Smooth muscle cell (in vitro differentiated cells): ENCODE data around the gene MST1R. TPM values are rescaled to one million over a fixed set of nuclear protein-coding genes. Genes with fewer than 3 reads are reported as not detected.
"Not testable (repeated sequence)": the region's sequence is repeated elsewhere in the genome, so short reads cannot be mapped to it uniquely, and the experiment has no call there.

Experiments
- DNase-seq: peaks from one replicate; lab custom pipeline; 2025; ENCODE audit not compliant: unreplicated experiment; lab: John Stamatoyannopoulos, UW
- H2AFZ ChIP-seq: fragments of 200-600 bp; sonication (generic); 2 replicates; pipeline ENCODE4 v1.6.0; 2016; ENCODE audit warnings: antibody characterized with exemption, low read depth, mild to moderate bottlenecking
- H3F3A ChIP-seq: fragments of 200-600 bp; sonication (generic); 2 replicates; pipeline ENCODE4 v1.6.0; 2017; ENCODE audit warnings: antibody characterized with exemption, low read depth
- H3K27ac ChIP-seq: fragments of 200-600 bp; sonication (generic); 2 replicates; pipeline ENCODE4 v1.5.1; 2016; ENCODE audit warnings: low read depth, mild to moderate bottlenecking
- H3K27me3 ChIP-seq: fragments of 200-600 bp; sonication (generic); 2 replicates; pipeline ENCODE4 v1.6.1; 2016; ENCODE audit warnings: low read depth, mild to moderate bottlenecking
- H3K36me3 ChIP-seq: fragments of 200-600 bp; sonication (generic); 2 replicates; pipeline ENCODE4 v1.5.1; 2016; ENCODE audit warnings: low read depth
- H3K4me1 ChIP-seq: fragments of 200-600 bp; sonication (generic); 2 replicates; pipeline ENCODE4 v1.5.1; 2016; ENCODE audit warnings: low read depth
- H3K4me2 ChIP-seq: fragments of 200-600 bp; sonication (generic); 2 replicates; pipeline ENCODE4 v1.6.0; 2016; ENCODE audit warnings: mild to moderate bottlenecking
- H3K4me3 ChIP-seq: fragments of 200-600 bp; sonication (generic); 2 replicates; pipeline ENCODE4 v1.5.1; 2016; ENCODE audit warnings: mild to moderate bottlenecking
- H3K79me2 ChIP-seq: fragments of 200-600 bp; sonication (generic); 2 replicates; pipeline ENCODE4 v1.6.0; 2016; ENCODE audit warnings: low read depth, mild to moderate bottlenecking
- H3K9ac ChIP-seq: fragments of 200-600 bp; sonication (generic); 2 replicates; pipeline ENCODE4 v1.6.0; 2016; ENCODE audit warnings: low read depth
- H3K9me3 ChIP-seq: fragments of 200-600 bp; sonication (generic); replicated peaks from 2 replicates; pipeline ENCODE4 v1.5.1; 2016; ENCODE audit warnings: low read depth
- H4K20me1 ChIP-seq: fragments of 200-600 bp; sonication (generic); 2 replicates; pipeline ENCODE4 v1.6.0; 2016; ENCODE audit warnings: low read depth
- WGBS: methylation state at CpG from one replicate; pipeline ENCODE4 v1.1.7; 2016; ENCODE audit warnings: low lambda C conversion rate; 5-methylcytosine and 5-hydroxymethylcytosine counted together
- polyA plus RNA-seq: library from polyadenylated mRNA; unstranded; fragments of >200 nt; fragmentation: Nextera tagmentation; extraction: Ambion mirVana; gene quantifications from 2 replicates; pipeline ENCODE4 v1.2.1, GENCODE V29; 2016
- total RNA-seq: library from RNA; depleted of rRNA; stranded (reverse); fragments of >200 nt; gene quantifications from 2 replicates; pipeline ENCODE4 v1.2.3, GENCODE V29; 2014
- TF ChIP-seq, protein P1 (sequence below): fragments of 200-600 bp; sonication (generic); IDR thresholded peaks from 2 replicates; pipeline ENCODE4 v1.5.1; 2017; ENCODE audit warnings: borderline replicate concordance, mild to moderate bottlenecking, antibody characterized with exemption; ENCODE audit not compliant: insufficient read depth, poor library complexity, severe bottlenecking

Gene MST1R
- total and polyA plus RNA-seq, 2 experiments from 2014 or later: 0.59 to 0.63 TPM

DNA sequence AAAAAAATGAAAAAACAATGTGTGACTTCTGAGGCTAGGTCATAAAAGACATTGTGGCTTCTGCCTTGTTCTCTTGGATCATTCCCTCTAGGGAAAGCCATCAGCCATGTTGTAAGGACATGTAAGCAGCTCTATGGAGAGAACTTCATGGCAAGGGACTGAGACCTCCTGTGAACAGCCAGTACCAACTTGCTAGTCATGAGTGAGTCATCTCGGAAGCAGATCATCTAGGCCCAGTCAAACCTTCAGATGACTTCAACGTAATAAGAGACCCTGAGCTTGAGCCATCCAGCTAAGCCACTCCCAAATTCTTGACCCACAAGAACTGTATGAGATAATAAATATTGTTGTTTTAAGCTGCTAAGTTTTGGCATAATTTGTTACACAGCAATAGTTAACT lies 21.0 kb upstream of the MST1R start:
- H3K4me3 ChIP-seq: no peak overlapping the region
- no peaks in the 10 kb centered on the region for H3K79me2 ChIP-seq
- no peaks in the 10 kb centered on the region for H3K4me1 ChIP-seq
- H3K27ac ChIP-seq: no peak overlapping the region
- no peaks in the 10 kb centered on the region for H3K27me3 ChIP-seq
- no peaks in the 10 kb centered on the region for H3F3A ChIP-seq
- no peak overlapping the region for H2AFZ ChIP-seq
- no peak overlapping the region for H3K4me2 ChIP-seq
- no peaks in the 10 kb centered on the region for H3K9me3 ChIP-seq
- no peaks in the 10 kb centered on the region for H4K20me1 ChIP-seq
- WGBS: 63% methylated on average over 2 of the region's 2 CpGs
- H3K36me3 ChIP-seq: no peaks in the 10 kb centered on the region
- no peak overlapping the region for H3K9ac ChIP-seq
- no peak for DNase-seq
- TF ChIP-seq, protein P1, sequence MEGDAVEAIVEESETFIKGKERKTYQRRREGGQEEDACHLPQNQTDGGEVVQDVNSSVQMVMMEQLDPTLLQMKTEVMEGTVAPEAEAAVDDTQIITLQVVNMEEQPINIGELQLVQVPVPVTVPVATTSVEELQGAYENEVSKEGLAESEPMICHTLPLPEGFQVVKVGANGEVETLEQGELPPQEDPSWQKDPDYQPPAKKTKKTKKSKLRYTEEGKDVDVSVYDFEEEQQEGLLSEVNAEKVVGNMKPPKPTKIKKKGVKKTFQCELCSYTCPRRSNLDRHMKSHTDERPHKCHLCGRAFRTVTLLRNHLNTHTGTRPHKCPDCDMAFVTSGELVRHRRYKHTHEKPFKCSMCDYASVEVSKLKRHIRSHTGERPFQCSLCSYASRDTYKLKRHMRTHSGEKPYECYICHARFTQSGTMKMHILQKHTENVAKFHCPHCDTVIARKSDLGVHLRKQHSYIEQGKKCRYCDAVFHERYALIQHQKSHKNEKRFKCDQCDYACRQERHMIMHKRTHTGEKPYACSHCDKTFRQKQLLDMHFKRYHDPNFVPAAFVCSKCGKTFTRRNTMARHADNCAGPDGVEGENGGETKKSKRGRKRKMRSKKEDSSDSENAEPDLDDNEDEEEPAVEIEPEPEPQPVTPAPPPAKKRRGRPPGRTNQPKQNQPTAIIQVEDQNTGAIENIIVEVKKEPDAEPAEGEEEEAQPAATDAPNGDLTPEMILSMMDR: no peak

DNA sequence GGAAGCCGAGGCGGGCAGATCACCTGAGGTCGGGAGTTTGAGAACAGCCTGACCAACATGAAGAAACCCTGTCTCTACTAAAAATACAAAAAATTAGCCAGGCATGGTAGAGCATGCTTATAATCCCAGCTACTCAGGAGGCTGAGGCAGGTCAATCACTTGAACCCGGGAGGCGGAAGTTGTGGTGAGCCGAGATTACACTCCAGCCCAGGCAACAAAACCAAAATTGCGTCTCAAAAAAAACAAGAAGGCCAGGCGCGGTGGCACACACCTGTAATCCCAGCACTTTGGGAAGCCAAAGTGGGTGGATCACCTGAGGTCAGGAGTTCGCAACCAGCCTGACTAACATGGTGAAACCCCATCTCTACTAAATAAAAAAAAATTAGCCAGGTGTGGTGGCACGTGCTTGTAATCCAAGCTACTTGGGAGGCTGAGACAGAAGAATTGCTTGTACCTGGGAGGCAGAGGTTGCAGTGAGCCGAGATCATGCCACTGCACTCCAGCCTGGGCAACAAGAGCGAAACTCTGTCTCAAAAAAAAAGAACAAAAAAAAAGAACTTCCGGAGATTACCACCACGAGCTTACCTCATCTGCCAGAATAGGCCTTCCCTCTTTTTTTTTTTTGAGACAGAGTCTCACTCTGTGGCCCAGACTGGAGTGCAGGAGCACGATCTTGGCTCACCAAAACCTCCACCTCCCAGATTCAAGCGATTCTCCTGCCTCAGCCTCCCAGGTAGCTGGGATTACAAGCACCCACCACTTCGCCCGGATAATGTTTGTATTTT lies 14.3 kb upstream of the MST1R start:
- H3K9ac ChIP-seq, H2AFZ ChIP-seq, H3K27ac ChIP-seq, H3K27me3 ChIP-seq, H3K79me2 ChIP-seq, H3F3A ChIP-seq, DNase-seq, H3K9me3 ChIP-seq, H3K4me2 ChIP-seq, H3K36me3 ChIP-seq, H3K4me3 ChIP-seq, H4K20me1 ChIP-seq, H3K4me1 ChIP-seq: not testable (repeated sequence)
- WGBS: 95% methylated on average over 19 of the region's 19 CpGs

GRCh38 chr3:49916686-49917085 lies 13.0 kb upstream of the MST1R start:
- no peaks in the 10 kb centered on the region for H3F3A ChIP-seq
- H3K27me3 ChIP-seq: no peaks in the 10 kb centered on the region
- no peaks in the 10 kb centered on the region for H3K36me3 ChIP-seq
- no peaks in the 10 kb centered on the region for H3K79me2 ChIP-seq
- H3K9ac ChIP-seq: no peak overlapping the region
- no peak overlapping the region for H3K27ac ChIP-seq
- 81% methylated on average over 5 of the region's 5 CpGs for WGBS
- no peaks in the 10 kb centered on the region for H3K4me1 ChIP-seq
- TF ChIP-seq, protein P1: no peak
- no peak overlapping the region for H3K4me2 ChIP-seq
- no peak for DNase-seq
- no peaks in the 10 kb centered on the region for H3K9me3 ChIP-seq
- H3K4me3 ChIP-seq: no peak overlapping the region
- H4K20me1 ChIP-seq: no peaks in the 10 kb centered on the region
- no peak overlapping the region for H2AFZ ChIP-seq

- H3K9ac ChIP-seq: no peak overlapping the region
- no peaks in the 10 kb centered on the region for H3K9me3 ChIP-seq
- no peaks in the 10 kb centered on the region for H3K4me1 ChIP-seq
- TF ChIP-seq, protein P1: no peak
- H3K4me3 ChIP-seq: no peak overlapping the region
- H3K36me3 ChIP-seq: no peaks in the 10 kb centered on the region
- no peaks in the 10 kb centered on the region for H3F3A ChIP-seq
- H3K4me2 ChIP-seq: no peak overlapping the region
- WGBS: 47% methylated on average over 2 of the region's 2 CpGs
- no peaks in the 10 kb centered on the region for H3K79me2 ChIP-seq
- no peak overlapping the region for H2AFZ ChIP-seq
- H3K27ac ChIP-seq: no peak overlapping the region
- no peak for DNase-seq
- no peaks in the 10 kb centered on the region for H4K20me1 ChIP-seq
- no peaks in the 10 kb centered on the region for H3K27me3 ChIP-seq
Measured at GRCh38 chr3:49914906-49915305, 11.2 kb upstream of the MST1R start.
